Activated CD8-positive, alpha-beta memory T cell treated with anti-CD3 and anti-CD28 coated beads, Interleukin-2, amount 50 U/mL, for 24 hours (primary cell): Measurements from ENCODE around the gene FHAD1.

Experiments used
- DNase-seq: peaks from one replicate; pipeline ENCODE4 v3.0.0-alpha.2; 2020; ENCODE audit errors: extremely low read depth

FHAD1 gene

DNA sequence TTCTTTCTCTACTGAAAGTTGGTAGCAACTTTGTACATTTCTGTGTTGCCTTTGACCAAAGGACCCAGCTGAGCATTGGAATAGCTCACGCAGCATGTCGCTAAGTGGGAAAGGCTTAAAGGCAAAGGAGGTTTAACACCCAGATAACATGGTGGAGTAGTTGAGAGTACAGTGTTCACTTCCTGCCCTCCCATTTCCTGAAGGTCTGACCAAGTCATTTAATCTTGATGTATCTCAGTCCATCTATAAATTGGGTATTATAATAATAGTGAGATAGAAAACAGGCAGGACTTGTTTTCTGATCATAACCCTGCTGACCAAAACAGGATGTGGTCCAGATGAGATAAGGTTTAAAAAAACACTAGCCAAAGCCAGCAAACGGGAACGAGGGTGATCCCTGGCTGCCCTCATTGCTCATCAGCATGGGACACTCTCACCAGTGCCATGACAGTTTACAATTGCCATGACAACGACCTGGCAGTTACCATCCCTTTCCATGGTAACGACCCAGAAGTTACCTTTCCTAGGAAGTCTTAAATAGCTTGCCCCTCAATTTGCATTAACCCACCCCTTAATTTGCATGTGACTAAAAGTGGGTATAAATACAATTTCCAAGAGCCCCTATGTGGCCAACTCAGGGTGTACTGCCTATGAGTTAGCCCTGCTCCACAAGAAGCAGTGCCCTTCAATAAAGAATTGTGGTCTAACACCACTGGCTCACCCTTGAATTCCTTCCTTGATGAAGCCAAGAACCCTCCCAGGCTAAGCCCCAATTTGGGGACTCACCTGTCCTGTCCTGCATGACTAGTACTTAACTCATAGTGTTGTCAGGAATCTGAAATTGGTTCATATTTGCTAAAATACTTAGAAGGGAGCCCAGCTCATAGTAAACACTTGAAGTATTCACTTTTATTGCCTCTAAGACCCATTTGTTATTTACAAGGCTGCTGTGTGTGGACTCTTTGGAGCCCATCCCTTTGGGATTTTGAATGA is 28.4 kb upstream of the FHAD1 start:
- no peak for DNase-seq

- no peak for DNase-seq
These were observed 27.6 kb upstream of the FHAD1 start for GRCh38 chr1:15219280-15220023.

- DNase-seq, result no peak
These were observed 27.0 kb upstream of the FHAD1 start for GRCh38 chr1:15220024-15220392.

GRCh38 chr1:15220825-15221431 is 26.1 kb upstream of the FHAD1 start:
- no peak for DNase-seq

DNA sequence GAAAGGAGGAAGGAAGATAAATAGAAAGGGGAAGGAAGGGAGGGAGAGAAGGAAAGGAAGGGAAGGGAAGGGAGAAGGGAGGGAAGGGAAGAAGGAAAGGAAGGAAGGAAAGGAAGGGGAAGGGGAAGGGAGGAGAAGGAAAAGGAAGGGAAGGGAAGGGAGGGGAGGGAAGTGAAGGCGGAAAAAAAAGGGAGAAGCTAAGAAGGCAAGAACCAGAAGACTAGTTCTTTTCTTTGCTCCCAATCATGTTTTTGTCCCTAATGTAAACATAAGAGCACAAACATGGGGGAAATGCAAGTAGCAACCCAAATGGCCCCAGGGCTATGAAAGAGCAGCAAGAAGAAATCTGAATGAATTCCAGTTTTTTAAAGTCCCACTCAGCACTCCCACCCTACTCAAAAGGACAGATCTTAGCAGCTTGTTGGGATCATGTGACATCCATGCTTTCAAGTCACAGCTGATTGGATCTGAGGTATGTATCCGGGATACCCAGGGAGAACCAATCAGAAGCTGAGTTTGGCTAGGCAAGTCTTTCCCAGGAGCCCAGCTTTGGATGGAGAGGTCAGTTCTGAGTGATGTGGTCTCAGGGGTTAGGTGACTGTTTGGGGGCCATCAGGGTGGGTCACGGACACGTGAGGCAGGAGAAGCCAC is 24.2 kb upstream of the FHAD1 start:
- no peak for DNase-seq

GRCh38 chr1:15224259-15224869 is 22.7 kb upstream of the FHAD1 start:
- DNase-seq, result no peak

DNA sequence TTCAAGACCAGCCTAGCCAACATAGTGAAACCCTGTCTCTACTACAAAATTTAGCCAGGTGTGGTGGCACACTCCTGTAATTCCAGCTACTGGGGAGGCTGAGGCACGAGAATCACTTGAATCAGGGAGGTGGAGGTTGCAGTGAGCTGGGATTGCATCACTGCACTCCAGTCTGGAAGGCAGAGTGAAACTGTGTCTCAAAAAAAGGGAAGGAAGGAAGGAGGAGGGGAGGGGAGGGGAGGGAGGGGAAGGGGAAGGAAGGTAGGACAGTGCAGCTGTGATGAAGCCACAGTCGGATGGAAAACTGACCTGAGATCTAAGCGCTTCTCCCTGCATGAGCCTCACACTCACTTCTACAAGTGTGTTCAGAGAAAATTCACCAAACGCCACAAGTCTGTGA is 22.0 kb upstream of the FHAD1 start:
- DNase-seq, result no peak

- DNase-seq, result no peak
These were observed 21.6 kb upstream of the FHAD1 start for GRCh38 chr1:15225461-15225860.

- DNase-seq, result no peak
These were observed 20.4 kb upstream of the FHAD1 start for GRCh38 chr1:15226388-15227255.

DNA sequence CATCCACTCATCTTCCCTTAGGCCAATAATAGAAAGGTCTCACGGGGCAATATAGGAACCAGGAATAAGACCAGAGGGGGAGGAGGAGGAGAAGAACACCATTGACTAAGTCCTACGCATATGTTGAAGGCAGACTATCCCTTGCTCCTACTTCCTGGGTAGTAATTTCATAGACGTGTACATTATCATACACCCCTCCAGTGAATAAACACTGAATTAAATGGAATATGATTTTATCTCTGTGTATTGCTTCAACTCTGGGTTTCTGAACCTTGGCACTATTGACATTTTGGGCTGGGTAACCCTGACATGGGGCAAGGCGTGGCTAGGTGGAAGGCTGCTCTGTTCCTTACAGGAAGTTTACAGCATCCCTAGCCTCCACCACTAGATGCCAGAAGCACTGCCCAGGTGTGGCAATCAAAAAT is 17.3 kb upstream of the FHAD1 start:
- no peak for DNase-seq

GRCh38 chr1:15231714-15232201 is 15.3 kb upstream of the FHAD1 start:
- DNase-seq, result no peak

DNA sequence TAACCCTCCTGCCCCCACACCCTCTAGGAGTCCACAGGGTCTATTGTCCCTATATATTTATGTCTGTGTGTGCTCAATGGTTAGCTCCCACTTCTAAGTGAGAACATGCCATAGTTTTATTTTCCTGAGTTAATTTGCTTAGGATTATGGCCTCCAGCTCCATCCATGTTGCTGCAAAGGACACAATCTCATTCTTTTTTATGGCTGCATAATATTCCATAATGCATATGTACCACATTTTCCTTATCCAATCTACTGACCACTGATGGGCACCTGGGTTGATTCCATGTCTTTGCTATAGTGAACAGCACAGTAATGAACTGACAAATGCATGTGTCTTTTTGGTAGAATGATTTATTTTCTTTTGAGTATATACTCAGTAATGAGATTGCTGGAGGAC is 13.3 kb upstream of the FHAD1 start:
- no peak for DNase-seq

DNA sequence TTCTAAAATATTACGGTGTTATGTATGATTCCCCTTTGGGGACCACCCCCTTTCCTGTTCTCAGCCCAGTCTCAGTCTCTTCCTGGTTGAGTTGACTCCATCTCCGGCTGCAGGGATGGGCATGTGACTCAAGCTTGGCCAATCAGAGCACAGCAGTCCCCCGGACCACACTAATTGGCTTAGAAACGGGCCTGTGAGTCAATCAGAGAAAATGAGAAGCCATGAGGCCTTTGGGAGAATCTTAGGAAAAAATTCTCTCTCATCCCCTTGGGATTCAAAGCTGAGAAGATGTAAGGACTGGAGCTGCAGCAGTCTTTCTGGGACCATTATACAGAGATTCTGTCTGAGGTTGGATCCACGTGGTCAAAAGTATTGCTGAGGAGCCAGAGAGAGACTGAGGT is 10.7 kb upstream of the FHAD1 start:
- DNase-seq, result no peak

DNA sequence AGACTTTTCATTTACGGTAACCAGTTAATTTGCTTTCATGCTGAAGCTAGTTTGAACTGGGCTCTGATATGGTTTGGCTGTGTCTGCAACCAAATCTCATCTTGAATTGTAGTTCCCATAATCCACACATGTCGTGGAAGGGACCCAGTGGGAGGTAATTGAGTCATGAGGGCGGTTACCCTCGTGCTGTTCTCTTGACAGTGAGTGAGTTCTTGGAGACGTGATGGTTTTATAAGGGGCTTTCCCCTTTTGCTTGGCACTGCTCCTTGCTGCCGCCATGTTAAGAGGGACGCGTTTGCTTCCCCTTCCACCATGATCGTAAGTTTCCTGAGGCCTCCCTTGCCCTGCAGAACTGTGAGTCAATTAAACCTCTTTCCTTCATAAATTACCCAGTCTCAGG is 10.3 kb upstream of the FHAD1 start:
- no peak for DNase-seq

DNA sequence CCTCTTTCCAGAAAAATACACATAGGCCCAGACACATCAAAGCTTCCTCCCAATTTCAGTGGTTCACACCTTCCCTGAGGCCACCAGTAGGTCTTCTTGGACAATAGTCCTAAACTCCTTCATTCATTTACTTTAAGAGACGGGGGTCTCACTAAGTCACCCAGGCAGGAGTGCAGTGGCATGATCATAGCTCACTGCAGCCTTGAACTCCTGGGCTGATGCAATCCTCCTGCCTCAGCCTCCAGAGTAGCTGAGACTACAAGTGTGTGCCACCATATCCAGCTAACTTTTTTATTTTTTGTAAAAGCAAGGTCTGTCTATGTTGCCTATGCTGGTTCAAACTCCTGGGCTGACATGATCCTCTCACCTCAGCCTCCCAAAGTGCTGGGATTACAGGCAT is 8.2 kb upstream of the FHAD1 start:
- no peak for DNase-seq

DNA sequence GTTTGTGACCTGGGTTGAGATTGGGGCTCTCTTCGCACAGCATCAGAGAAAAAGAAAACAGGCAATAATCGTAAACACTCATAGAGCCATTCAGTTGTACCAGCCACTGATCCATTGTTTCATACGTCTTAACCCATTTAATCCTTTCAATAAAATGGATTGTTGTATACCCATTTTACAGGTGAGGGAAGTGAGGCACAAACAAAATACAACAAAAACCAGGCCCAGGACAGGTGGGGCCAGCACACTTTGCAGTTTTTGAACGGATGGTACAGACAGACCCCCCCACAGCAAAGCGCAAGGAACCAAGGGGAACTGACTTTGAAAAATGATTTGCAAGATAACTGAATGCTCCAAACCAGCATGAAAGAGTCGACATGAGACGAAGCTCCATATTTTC is 4.3 kb upstream of the FHAD1 start:
- DNase-seq, result no peak

DNA sequence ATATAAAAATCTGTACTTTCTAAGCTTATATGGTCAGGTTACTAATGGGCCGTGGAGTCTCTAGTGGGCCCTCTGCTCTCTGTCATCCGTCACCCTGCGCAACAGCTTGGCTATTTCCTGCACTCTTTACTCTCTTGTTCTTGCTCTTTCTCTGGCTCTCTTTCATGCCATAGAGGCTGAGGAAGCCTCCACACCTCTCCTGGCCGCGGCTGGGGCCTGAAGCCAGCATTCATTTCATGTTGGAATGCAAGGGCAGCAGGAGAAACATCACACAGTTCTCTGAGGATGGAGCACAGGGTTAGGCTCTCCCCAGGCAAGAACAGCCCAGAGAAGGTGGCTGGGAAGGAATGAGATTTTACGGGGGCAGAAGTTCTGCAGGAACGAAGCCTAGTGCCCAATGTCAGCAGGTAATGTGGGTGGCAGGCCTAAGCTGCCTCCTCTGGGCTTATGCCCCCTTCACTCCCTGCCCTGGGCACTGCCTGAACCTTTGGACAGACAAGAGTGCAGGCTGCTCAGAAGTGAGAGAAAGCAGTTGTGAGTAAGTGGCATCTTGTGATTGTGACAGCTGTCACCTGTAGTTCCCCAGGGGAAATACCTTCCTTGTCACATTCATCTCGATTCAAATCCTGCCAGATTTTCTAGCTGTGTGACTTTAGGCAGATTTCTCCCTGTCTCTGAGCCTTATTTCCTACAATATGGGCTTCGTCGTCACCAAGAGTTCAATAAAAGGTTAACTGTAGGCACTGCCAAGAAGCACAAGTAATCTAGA is 3.6 kb upstream of the FHAD1 start:
- no peak for DNase-seq

- DNase-seq, result no peak
These were observed 2.2 kb upstream of the FHAD1 start for GRCh38 chr1:15244813-15245212.

GRCh38 chr1:15245593-15246360 is 1.2 kb upstream of the FHAD1 start:
- no peak for DNase-seq
